CD4-positive, alpha-beta T cell treated with Interleukin-4 for 1 hour (primary cell): ENCODE measurements around the gene CAMTA1.
A peak's percentile ranks its signal among the peaks of the same experiment; 100 is the strongest.
"Not testable (repeated sequence)": the region's sequence is repeated elsewhere in the genome, so short reads cannot be mapped to it uniquely, and the experiment has no call there.

Experiments
- DNase-seq, 2 donors: peaks; one replicate each; pipeline ENCODE4 v3.0.0-alpha.2; 2020 to 2022

Gene CAMTA1

GRCh38 chr1:7406641-7407543 is 621.6 kb downstream of the CAMTA1 start:
- DNase-seq = no peak

DNA sequence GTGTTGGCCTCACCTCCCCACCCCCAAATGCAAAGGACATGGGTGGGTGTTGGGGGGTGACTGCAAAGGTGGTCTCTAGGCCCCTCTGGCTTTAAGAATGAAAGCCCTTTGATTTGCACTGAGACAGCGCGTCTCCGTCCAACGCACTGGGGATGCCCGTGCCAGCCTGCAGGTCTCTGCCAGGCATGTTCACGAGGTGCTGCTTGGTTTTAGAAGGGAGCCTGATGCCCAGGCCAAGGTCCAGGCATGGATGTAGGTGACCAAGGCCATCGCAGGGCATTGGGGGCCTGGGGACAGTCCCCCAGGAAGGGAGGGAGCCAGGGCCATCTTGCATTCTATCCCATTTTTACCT is 622.3 kb downstream of the CAMTA1 start:
- DNase-seq = no peak

GRCh38 chr1:7407980-7408770 is 622.9 kb downstream of the CAMTA1 start:
- no peak for DNase-seq

- no peak for DNase-seq
Observed at GRCh38 chr1:7408771-7409150, 623.5 kb downstream of the CAMTA1 start.

- DNase-seq = peak in 1 of 2 donors; percentile 4
Observed at GRCh38 chr1:7409278-7409677, 624.0 kb downstream of the CAMTA1 start.

DNA sequence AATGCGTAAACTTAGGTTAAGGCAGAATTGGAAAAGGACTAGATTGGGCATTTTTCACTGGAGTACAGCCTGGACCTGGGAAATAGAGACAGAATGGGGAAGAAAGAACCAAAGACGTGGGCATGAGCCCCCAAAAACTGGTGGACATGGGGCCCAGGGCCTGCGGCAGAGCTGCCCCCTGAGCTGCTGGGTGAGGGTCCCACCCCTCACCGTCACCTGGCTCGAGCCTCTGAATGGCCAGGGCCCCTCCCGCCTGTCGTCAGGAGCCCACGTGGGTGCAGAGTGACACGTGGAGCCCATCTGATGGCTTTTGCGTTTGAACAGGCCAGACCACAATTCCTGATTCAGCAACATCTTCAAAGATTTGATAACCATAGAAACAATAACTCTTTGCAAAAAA is 624.9 kb downstream of the CAMTA1 start:
- DNase-seq = no peak

- not testable (repeated sequence) for DNase-seq
Observed at GRCh38 chr1:7417618-7418017, 632.4 kb downstream of the CAMTA1 start.

GRCh38 chr1:7418442-7419080 is 633.3 kb downstream of the CAMTA1 start:
- peak in 1 of 2 donors; percentile 6 for DNase-seq

DNA sequence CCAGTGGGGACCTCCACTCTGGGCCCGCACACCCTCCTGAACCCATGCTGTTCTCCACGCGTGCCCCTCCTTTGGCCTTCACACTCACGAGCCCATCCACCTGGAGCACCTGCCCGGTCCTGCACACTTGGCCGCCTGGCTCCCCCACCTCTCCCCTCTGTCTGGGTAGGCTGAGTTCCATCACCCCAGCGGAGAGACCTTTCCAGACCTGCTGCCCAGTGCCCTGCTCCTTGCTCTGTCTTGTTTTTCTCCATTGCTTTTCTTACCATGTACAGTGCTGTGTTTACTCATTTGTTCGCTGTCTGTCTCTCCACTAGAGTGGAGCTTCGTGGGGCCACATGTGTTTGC is 634.8 kb downstream of the CAMTA1 start:
- no peak for DNase-seq

GRCh38 chr1:7420470-7421100 is 635.3 kb downstream of the CAMTA1 start:
- peak in 1 of 2 donors; percentile 1 for DNase-seq

GRCh38 chr1:7421471-7422075 is 636.3 kb downstream of the CAMTA1 start:
- DNase-seq = no peak

GRCh38 chr1:7422081-7422480 is 636.8 kb downstream of the CAMTA1 start:
- DNase-seq = peak in 1 of 2 donors; percentile 6

- no peak for DNase-seq
Observed at GRCh38 chr1:7422561-7422960, 637.3 kb downstream of the CAMTA1 start.

DNA sequence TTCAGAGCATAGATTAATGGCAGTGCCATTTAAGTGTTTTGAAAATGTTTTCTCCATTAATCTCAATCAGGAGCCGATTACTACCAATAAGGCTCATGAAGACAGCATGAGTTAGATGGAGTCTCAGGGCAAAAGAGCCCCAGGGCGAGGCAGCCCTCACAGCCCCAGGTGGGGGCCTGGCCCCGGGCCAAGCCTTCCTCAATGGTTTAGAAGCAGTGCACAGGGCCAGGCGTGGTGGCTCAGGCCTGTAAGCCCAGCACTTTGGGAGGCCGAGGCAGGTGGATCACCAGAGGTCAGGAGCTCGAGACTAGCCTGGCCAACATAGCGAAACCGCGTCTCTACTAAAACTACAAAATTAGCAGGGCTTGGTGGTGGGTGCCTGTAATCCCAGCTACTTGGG is 637.7 kb downstream of the CAMTA1 start:
- DNase-seq = no peak

DNA sequence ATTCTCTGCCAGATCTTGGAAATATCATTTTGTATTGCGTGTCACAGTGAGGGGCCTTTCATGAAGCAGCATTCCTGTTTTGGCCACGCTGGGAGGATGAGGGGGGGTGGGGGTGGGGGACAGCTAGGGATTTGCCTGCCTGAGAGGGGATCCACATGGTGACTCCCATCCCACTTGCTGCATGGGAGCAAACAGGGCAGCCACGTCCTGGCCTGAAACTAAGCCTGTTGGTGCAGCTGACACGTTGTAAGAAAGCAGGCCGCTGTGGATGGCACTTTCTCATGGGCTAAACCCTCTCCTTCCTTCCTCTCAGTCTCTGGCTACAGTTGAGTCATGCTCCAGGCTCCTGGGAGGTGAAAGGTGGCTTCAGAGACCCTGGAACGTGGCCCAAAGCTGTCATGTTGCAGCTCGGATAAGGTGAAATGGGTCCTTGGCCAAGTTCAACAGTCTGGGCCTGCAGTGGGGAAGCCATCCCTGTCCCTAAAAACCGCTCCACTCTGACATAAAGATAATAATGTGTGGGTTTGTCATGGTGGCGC is 639.2 kb downstream of the CAMTA1 start:
- no peak for DNase-seq

DNA sequence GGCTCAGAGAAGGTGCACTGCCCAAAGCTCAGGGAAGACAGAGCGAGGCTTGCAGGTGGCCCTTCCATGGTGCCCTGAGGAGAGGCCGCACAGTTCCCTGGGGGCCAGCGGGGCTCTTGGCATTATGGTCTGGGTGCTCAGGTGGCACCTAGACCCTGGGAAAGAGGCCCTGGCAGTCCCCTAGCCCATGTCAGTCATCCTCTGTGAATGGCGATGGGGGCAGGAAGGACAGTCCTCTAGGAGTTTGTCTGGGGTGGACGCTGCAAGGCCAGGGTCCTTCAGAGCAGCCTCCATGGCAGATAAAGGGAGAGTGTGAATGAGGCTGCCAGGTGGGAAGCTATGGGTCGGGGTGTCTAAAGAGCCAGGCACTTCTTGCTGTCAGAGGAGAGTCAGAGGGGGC is 640.0 kb downstream of the CAMTA1 start:
- no peak for DNase-seq

- DNase-seq = no peak
Observed at GRCh38 chr1:7425771-7426170, 640.5 kb downstream of the CAMTA1 start.

- no peak for DNase-seq
Observed at GRCh38 chr1:7426780-7427604, 641.7 kb downstream of the CAMTA1 start.

DNA sequence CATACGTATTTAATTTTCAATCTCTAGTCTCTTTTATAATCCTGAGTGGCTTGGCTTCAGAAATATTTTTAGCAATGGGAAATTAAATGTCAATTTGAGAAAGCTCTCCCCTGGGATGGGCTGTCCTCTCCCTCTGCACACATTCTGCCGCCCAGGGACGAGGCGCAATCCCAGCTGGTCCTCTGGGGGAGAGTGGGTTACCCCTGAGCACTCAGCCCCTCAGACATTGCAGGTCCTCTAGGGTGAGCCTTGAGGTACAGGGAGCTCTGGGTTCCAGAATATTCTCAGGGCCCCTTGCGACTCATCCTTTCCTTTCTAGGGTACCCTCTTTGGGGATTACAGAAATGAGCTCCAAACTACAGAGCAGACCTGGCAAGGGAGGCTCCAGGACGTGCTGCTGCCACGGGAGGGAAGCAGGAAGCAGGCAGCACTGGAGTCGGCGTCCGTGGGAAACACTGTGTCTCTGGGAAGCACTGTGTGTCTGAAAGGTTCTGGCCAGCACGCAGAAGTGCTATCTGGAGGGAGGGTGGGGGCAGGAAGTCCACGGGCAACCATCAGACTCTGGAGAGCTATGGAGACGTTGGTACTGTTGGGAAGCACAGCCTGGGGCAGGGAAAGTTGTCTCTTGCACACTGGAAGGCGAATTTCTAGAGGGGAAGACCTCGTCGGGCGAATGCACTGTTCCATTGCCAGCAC is 642.5 kb downstream of the CAMTA1 start:
- no peak for DNase-seq

GRCh38 chr1:7429290-7429689 is 644.0 kb downstream of the CAMTA1 start:
- DNase-seq = no peak

- no peak for DNase-seq
Observed at GRCh38 chr1:7430047-7430608, 644.9 kb downstream of the CAMTA1 start.
